HG02678 (cell line): ENCODE data around the gene GALM.
"Not testable (repeated sequence)": the region's sequence is repeated elsewhere in the genome, so short reads cannot be mapped to it uniquely, and the experiment has no call there.

ENCODE experiments used
- ATAC-seq: cut with Tn5 transposase; IDR thresholded peaks from one replicate; pipeline ENCODE4 v1.9.1; 2021; ENCODE audit warnings: mild to moderate bottlenecking, moderate library complexity; ENCODE audit not compliant: unreplicated experiment

Gene GALM

GRCh38 chr2:38708900-38709566 lies 43.1 kb downstream of the GALM start:
- no peak for ATAC-seq

- ATAC-seq = peak; percentile 72
Measured at GRCh38 chr2:38709567-38710194, 43.8 kb downstream of the GALM start.

- ATAC-seq = no peak
Measured at GRCh38 chr2:38711558-38711957, 45.6 kb downstream of the GALM start.

- no peak for ATAC-seq
Measured at GRCh38 chr2:38712413-38712812, 46.5 kb downstream of the GALM start.

GRCh38 chr2:38712871-38713270 lies 47.0 kb downstream of the GALM start:
- no peak for ATAC-seq

GRCh38 chr2:38713338-38713737 lies 47.4 kb downstream of the GALM start:
- ATAC-seq = no peak

GRCh38 chr2:38714941-38715340 lies 49.0 kb downstream of the GALM start:
- ATAC-seq = not testable (repeated sequence)

GRCh38 chr2:38716185-38716584 lies 50.3 kb downstream of the GALM start:
- no peak for ATAC-seq

- ATAC-seq = no peak
Measured at GRCh38 chr2:38718601-38719000, 52.7 kb downstream of the GALM start.

GRCh38 chr2:38719706-38720105 lies 53.8 kb downstream of the GALM start:
- no peak for ATAC-seq

- ATAC-seq = no peak
Measured at GRCh38 chr2:38720613-38721241, 54.8 kb downstream of the GALM start.

GRCh38 chr2:38722271-38723061 lies 56.6 kb downstream of the GALM start:
- ATAC-seq = peak; percentile 46

- peak; percentile 63 for ATAC-seq
Measured at GRCh38 chr2:38723173-38723572, 57.3 kb downstream of the GALM start.

- no peak for ATAC-seq
Measured at GRCh38 chr2:38727661-38728060, 61.7 kb downstream of the GALM start.

- ATAC-seq = no peak
Measured at GRCh38 chr2:38728694-38729093, 62.8 kb downstream of the GALM start.

GRCh38 chr2:38731090-38731489 lies 65.2 kb downstream of the GALM start:
- ATAC-seq = no peak

- ATAC-seq = no peak
Measured at GRCh38 chr2:38731684-38732221, 65.8 kb downstream of the GALM start.

- no peak for ATAC-seq
Measured at GRCh38 chr2:38733300-38733971, 67.5 kb downstream of the GALM start.

- ATAC-seq = no peak
Measured at GRCh38 chr2:38734299-38735058, 68.6 kb downstream of the GALM start.

- ATAC-seq = no peak
Measured at GRCh38 chr2:38735999-38736320, 70.0 kb downstream of the GALM start.
